ENCODE data around the gene CORO7.
A peak's percentile ranks its signal among the peaks of the same experiment; 100 is the strongest.

Gene CORO7

GRCh38 chr16:4317532-4318450, 98.6 kb downstream of the CORO7 start:
- DNase-seq, result no peak

GRCh38 chr16:4316864-4317531, 99.4 kb downstream of the CORO7 start:
- DNase-seq, result peak; percentile 25

GRCh38 chr16:4316108-4316863, 100.1 kb downstream of the CORO7 start:
- no peak for DNase-seq

- peak; percentile 43 for DNase-seq
Measured at GRCh38 chr16:4315186-4316107, 100.9 kb downstream of the CORO7 start, which contains the start of gene GLIS2. Gene GLIS2 (plus strand): TSS chr16:4316067. CDS start chr16:4332281, 16,214 bp downstream.

- DNase-seq, result no peak
Measured at GRCh38 chr16:4314532-4315185, 101.7 kb downstream of the CORO7 start.

GRCh38 chr16:4313563-4314531, 102.5 kb downstream of the CORO7 start:
- DNase-seq, result no peak

- DNase-seq, result no peak
Measured at GRCh38 chr16:4309833-4310266, 106.5 kb downstream of the CORO7 start.

- DNase-seq, result no peak
Measured at GRCh38 chr16:4309102-4309832, 107.1 kb downstream of the CORO7 start.

- DNase-seq, result peak; percentile 84
Measured at GRCh38 chr16:4307215-4308037, 109.0 kb downstream of the CORO7 start.

- DNase-seq, result peak; percentile 66
Measured at GRCh38 chr16:4306470-4307214, 109.8 kb downstream of the CORO7 start.
